ENCODE measurements around the gene OTUB2. TPM values are rescaled to one million over a fixed set of nuclear protein-coding genes. Genes with fewer than 3 reads are reported as not detected.

OTUB2 gene
- total RNA-seq, 2 donors from 2014 or later = 6.3 to 6.7 TPM

- Mint-ChIP-seq H3K4me1 (peaks cover 9% of the 10 kb centered on the region), H3K9me3 (peaks cover 12% of the 10 kb centered on the region), H3K36me3 (ENCODE audit: low read depth) (peaks cover 11% of the 10 kb centered on the region), H3K4me3 (no peak overlapping the region), H3K27ac (no peak overlapping the region), H3K27me3 (ENCODE audit: insufficient read depth) (no peaks in the 10 kb centered on the region)
- TF ChIP-seq, protein P1, sequence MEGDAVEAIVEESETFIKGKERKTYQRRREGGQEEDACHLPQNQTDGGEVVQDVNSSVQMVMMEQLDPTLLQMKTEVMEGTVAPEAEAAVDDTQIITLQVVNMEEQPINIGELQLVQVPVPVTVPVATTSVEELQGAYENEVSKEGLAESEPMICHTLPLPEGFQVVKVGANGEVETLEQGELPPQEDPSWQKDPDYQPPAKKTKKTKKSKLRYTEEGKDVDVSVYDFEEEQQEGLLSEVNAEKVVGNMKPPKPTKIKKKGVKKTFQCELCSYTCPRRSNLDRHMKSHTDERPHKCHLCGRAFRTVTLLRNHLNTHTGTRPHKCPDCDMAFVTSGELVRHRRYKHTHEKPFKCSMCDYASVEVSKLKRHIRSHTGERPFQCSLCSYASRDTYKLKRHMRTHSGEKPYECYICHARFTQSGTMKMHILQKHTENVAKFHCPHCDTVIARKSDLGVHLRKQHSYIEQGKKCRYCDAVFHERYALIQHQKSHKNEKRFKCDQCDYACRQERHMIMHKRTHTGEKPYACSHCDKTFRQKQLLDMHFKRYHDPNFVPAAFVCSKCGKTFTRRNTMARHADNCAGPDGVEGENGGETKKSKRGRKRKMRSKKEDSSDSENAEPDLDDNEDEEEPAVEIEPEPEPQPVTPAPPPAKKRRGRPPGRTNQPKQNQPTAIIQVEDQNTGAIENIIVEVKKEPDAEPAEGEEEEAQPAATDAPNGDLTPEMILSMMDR (conservative IDR thresholded peaks at IDR 0.05) = no peak
- H3K9ac ChIP-seq (ENCODE audit: extremely low read depth, low read length, poor library complexity, severe bottlenecking) = no peak overlapping the region
- 93 to 96% methylated on average over 5 to 11 of the region's 11 CpGs for WGBS, 2 experiments (ENCODE audit: insufficient coverage in 1 of 2, insufficient read length in 1 of 2)
- no peak overlapping the region for H3K4me3 ChIP-seq (ENCODE audit: low read length)
- H3K4me1 ChIP-seq (ENCODE audit: control insufficient read depth, insufficient read depth, low read length) = peaks cover 4% of the 10 kb centered on the region
- DNase-seq = no peak
- H3K9me3 ChIP-seq (ENCODE audit: control insufficient read depth, low read length) = peaks cover 10% of the 10 kb centered on the region
- no peaks in the 10 kb centered on the region for H3K27me3 ChIP-seq (ENCODE audit: control insufficient read depth, insufficient read depth, low read length, poor library complexity, severe bottlenecking)
- H3K36me3 ChIP-seq (ENCODE audit: control insufficient read depth, insufficient read depth, low read length) = peaks cover 3% of the 10 kb centered on the region
- no peak overlapping the region for H3K27ac ChIP-seq (ENCODE audit: low read depth, low read length)
These were observed 12.9 kb downstream of the OTUB2 start for GRCh38 chr14:94038921-94039629.

- Histone ChIP-seq H3K4me1 (ENCODE audit: control insufficient read depth, insufficient read depth, low read length) (peaks cover 4% of the 10 kb centered on the region), H3K27ac (ENCODE audit: low read depth, low read length) (no peak overlapping the region), H3K36me3 (ENCODE audit: control insufficient read depth, insufficient read depth, low read length) (peaks cover 3% of the 10 kb centered on the region), H3K9ac (ENCODE audit: extremely low read depth, low read length, poor library complexity, severe bottlenecking) (no peak overlapping the region), H3K9me3 (ENCODE audit: control insufficient read depth, low read length) (no peaks in the 10 kb centered on the region), H3K4me3 (ENCODE audit: low read length) (no peak overlapping the region), H3K27me3 (ENCODE audit: control insufficient read depth, insufficient read depth, low read length, poor library complexity, severe bottlenecking) (no peaks in the 10 kb centered on the region)
- peaks cover 9% of the 10 kb centered on the region for H3K4me1 Mint-ChIP-seq
- no peaks in the 10 kb centered on the region for H3K27me3 Mint-ChIP-seq (ENCODE audit: insufficient read depth)
- peaks cover 4% of the 10 kb centered on the region for H3K9me3 Mint-ChIP-seq
- 84 to 90% methylated on average over 2 to 5 of the region's 5 CpGs for WGBS, 2 experiments (ENCODE audit: insufficient coverage in 1 of 2, insufficient read length in 1 of 2)
- TF ChIP-seq, protein P1 (conservative IDR thresholded peaks at IDR 0.05) = no peak
- no peak for DNase-seq
- no peak overlapping the region for H3K4me3 Mint-ChIP-seq
- no peak overlapping the region for H3K27ac Mint-ChIP-seq
- H3K36me3 Mint-ChIP-seq (ENCODE audit: low read depth) = peaks cover 13% of the 10 kb centered on the region
These were observed 14.1 kb downstream of the OTUB2 start for GRCh38 chr14:94040247-94040646.

- TF ChIP-seq, protein P1 (conservative IDR thresholded peaks at IDR 0.05) = no peak
- no peaks in the 10 kb centered on the region for H3K27me3 ChIP-seq (ENCODE audit: control insufficient read depth, insufficient read depth, low read length, poor library complexity, severe bottlenecking)
- peaks cover 8% of the 10 kb centered on the region for H3K4me1 Mint-ChIP-seq
- H3K9me3 Mint-ChIP-seq = peaks cover 2% of the 10 kb centered on the region
- peaks cover 3% of the 10 kb centered on the region for H3K36me3 ChIP-seq (ENCODE audit: control insufficient read depth, insufficient read depth, low read length)
- H3K27me3 Mint-ChIP-seq (ENCODE audit: insufficient read depth) = no peaks in the 10 kb centered on the region
- no peak overlapping the region for H3K9ac ChIP-seq (ENCODE audit: extremely low read depth, low read length, poor library complexity, severe bottlenecking)
- H3K36me3 Mint-ChIP-seq (ENCODE audit: low read depth) = peaks cover 19% of the 10 kb centered on the region
- no peaks in the 10 kb centered on the region for H3K9me3 ChIP-seq (ENCODE audit: control insufficient read depth, low read length)
- 94 to 97% methylated on average over 10 to 13 of the region's 13 CpGs for WGBS, 2 experiments (ENCODE audit: insufficient coverage in 1 of 2, insufficient read length in 1 of 2)
- H3K4me3 Mint-ChIP-seq = no peak overlapping the region
- no peak overlapping the region for H3K27ac ChIP-seq (ENCODE audit: low read depth, low read length)
- no peak for DNase-seq
- peaks cover 3% of the 10 kb centered on the region for H3K4me1 ChIP-seq (ENCODE audit: control insufficient read depth, insufficient read depth, low read length)
- no peak overlapping the region for H3K27ac Mint-ChIP-seq
- H3K4me3 ChIP-seq (ENCODE audit: low read length) = no peak overlapping the region
These were observed 14.7 kb downstream of the OTUB2 start for GRCh38 chr14:94040796-94041195.

Data from endodermal cell (in vitro differentiated cells).